ENCODE data around the gene TGM4.
"Not testable (repeated sequence)": the region's sequence is repeated elsewhere in the genome, so short reads cannot be mapped to it uniquely, and the experiment has no call there.

The TGM4 gene

GRCh38 chr3:44948239-44948638 is 73.8 kb downstream of the TGM4 start:
- H3K36me3 ChIP-seq (ENCODE audit: control insufficient read depth in 2 of 2, insufficient read depth in 1 of 2, low read length in 2 of 2), result peaks cover 0 to 9% of the 10 kb centered on the region in 2 experiments; a peak in 1 of 3 replicates
- peaks cover 5% of the 10 kb centered on the region; the same call in 1 of the 2 replicates for H3K4me1 ChIP-seq (ENCODE audit: control insufficient read depth, insufficient read depth, low read length)
- no peak overlapping the region for H3K27ac ChIP-seq (ENCODE audit: extremely low read depth, low read depth, low read length)
- POLR2A ChIA-PET, result no interaction called here
- TF ChIP-seq ZNF610 (tag by site-specific recombination; IDR thresholded peaks at IDR 0.05; ENCODE audit: borderline replicate concordance), result no peak
- TF ChIP-seq, protein P1, sequence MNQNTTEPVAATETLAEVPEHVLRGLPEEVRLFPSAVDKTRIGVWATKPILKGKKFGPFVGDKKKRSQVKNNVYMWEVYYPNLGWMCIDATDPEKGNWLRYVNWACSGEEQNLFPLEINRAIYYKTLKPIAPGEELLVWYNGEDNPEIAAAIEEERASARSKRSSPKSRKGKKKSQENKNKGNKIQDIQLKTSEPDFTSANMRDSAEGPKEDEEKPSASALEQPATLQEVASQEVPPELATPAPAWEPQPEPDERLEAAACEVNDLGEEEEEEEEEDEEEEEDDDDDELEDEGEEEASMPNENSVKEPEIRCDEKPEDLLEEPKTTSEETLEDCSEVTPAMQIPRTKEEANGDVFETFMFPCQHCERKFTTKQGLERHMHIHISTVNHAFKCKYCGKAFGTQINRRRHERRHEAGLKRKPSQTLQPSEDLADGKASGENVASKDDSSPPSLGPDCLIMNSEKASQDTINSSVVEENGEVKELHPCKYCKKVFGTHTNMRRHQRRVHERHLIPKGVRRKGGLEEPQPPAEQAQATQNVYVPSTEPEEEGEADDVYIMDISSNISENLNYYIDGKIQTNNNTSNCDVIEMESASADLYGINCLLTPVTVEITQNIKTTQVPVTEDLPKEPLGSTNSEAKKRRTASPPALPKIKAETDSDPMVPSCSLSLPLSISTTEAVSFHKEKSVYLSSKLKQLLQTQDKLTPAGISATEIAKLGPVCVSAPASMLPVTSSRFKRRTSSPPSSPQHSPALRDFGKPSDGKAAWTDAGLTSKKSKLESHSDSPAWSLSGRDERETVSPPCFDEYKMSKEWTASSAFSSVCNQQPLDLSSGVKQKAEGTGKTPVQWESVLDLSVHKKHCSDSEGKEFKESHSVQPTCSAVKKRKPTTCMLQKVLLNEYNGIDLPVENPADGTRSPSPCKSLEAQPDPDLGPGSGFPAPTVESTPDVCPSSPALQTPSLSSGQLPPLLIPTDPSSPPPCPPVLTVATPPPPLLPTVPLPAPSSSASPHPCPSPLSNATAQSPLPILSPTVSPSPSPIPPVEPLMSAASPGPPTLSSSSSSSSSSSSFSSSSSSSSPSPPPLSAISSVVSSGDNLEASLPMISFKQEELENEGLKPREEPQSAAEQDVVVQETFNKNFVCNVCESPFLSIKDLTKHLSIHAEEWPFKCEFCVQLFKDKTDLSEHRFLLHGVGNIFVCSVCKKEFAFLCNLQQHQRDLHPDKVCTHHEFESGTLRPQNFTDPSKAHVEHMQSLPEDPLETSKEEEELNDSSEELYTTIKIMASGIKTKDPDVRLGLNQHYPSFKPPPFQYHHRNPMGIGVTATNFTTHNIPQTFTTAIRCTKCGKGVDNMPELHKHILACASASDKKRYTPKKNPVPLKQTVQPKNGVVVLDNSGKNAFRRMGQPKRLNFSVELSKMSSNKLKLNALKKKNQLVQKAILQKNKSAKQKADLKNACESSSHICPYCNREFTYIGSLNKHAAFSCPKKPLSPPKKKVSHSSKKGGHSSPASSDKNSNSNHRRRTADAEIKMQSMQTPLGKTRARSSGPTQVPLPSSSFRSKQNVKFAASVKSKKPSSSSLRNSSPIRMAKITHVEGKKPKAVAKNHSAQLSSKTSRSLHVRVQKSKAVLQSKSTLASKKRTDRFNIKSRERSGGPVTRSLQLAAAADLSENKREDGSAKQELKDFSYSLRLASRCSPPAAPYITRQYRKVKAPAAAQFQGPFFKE (tag by site-specific recombination; IDR thresholded peaks at IDR 0.05; ENCODE audit: borderline replicate concordance), result no peak
- no peak for TF ChIP-seq HOXC10 (CRISPR knock-in tag; IDR thresholded peaks at IDR 0.05)
- TF ChIP-seq ZBTB17 (tag by site-specific recombination; IDR thresholded peaks at IDR 0.05), result no peak
- TF ChIP-seq ZNF292 (tag by site-specific recombination; IDR thresholded peaks at IDR 0.05; ENCODE audit: borderline replicate concordance, low read depth), result no peak
- no peak for TF ChIP-seq ZNF558 (tag by site-specific recombination; IDR thresholded peaks at IDR 0.05)
- no peak for TF ChIP-seq ZNF561 (tag by site-specific recombination; IDR thresholded peaks at IDR 0.05; ENCODE audit: borderline replicate concordance)
- no peak for TF ChIP-seq SALL2 (tag by site-specific recombination; IDR thresholded peaks at IDR 0.05; ENCODE audit: borderline replicate concordance)
- no peak for TF ChIP-seq MEIS1 (CRISPR knock-in tag; IDR thresholded peaks at IDR 0.05; ENCODE audit: borderline replicate concordance)
- no peak for TF ChIP-seq ZNF768 (tag by site-specific recombination; IDR thresholded peaks at IDR 0.05)
- TF ChIP-seq YY2 (tag by site-specific recombination; IDR thresholded peaks at IDR 0.05), result no peak
- TF ChIP-seq ZNF521 (tag by site-specific recombination; IDR thresholded peaks at IDR 0.05), result no peak
- no peak for TF ChIP-seq ZNF529 (tag by site-specific recombination; IDR thresholded peaks at IDR 0.05; ENCODE audit: insufficient replicate concordance)
- no peak for TF ChIP-seq ZNF596 (tag by site-specific recombination; IDR thresholded peaks at IDR 0.05)
- no peak for TF ChIP-seq KLF8 (tag by site-specific recombination; IDR thresholded peaks at IDR 0.05)
- no peak overlapping the region for H3K4me3 ChIP-seq (ENCODE audit: low read depth, low read length)
- CTCF ChIA-PET, result interaction anchor here (0.5 kb wide), 1 partner anchor 74 kb away, joined by 3 read pairs; no protein-coding TSS in a partner anchor
- H3K9me3 ChIP-seq (ENCODE audit: control insufficient read depth, insufficient read depth, low read depth, low read length), result no peaks in the 10 kb centered on the region

- POLR2A ChIA-PET; H3K36me3 ChIP-seq (ENCODE audit: control insufficient read depth in 2 of 2, insufficient read depth in 1 of 2, low read length in 2 of 2); H3K4me1 ChIP-seq (ENCODE audit: control insufficient read depth, insufficient read depth, low read length); H3K4me3 ChIP-seq (ENCODE audit: low read depth, low read length); H3K27ac ChIP-seq (ENCODE audit: extremely low read depth, low read depth, low read length); H3K9me3 ChIP-seq (ENCODE audit: control insufficient read depth, insufficient read depth, low read depth, low read length): not testable (repeated sequence)
- TF ChIP-seq ZNF121 (tag by site-specific recombination; IDR thresholded peaks at IDR 0.05), result peak; percentile 77
- CTCF ChIA-PET, result interaction anchor here (0.6 kb wide), 1 partner anchor 19 kb away, joined by 3 read pairs; no protein-coding TSS in a partner anchor
Measured at GRCh38 chr3:44949770-44950169, 75.4 kb downstream of the TGM4 start.

GRCh38 chr3:44950275-44950734 is 75.9 kb downstream of the TGM4 start:
- H3K4me3 ChIP-seq (ENCODE audit: low read depth, low read length), result no peak overlapping the region
- H3K9me3 ChIP-seq (ENCODE audit: control insufficient read depth, insufficient read depth, low read depth, low read length), result no peaks in the 10 kb centered on the region
- H3K36me3 ChIP-seq (ENCODE audit: control insufficient read depth in 2 of 2, insufficient read depth in 1 of 2, low read length in 2 of 2), result peaks cover 0 to 6% of the 10 kb centered on the region in 2 experiments; a peak in 1 of 3 replicates
- no peak overlapping the region for H3K27ac ChIP-seq (ENCODE audit: extremely low read depth, low read depth, low read length)
- ChIA-PET CTCF (interaction anchor here (0.6 to 0.7 kb wide), 2 partner anchors 13 to 18 kb away, joined by 3 read pairs; no protein-coding TSS in a partner anchor), POLR2A (no interaction called here)
- H3K4me1 ChIP-seq (ENCODE audit: control insufficient read depth, insufficient read depth, low read length), result peaks cover 5% of the 10 kb centered on the region; the same call in 1 of the 2 replicates
- TF ChIP-seq ZNF18 (tag by site-specific recombination; IDR thresholded peaks at IDR 0.05) (no peak), ZBTB1 (tag by site-specific recombination; IDR thresholded peaks at IDR 0.05) (no peak), ZNF354C (tag by site-specific recombination; IDR thresholded peaks at IDR 0.05; ENCODE audit: borderline replicate concordance, low read depth) (no peak), ZNF133 (tag by site-specific recombination; IDR thresholded peaks at IDR 0.05) (no peak), PRDM6 (tag by site-specific recombination; IDR thresholded peaks at IDR 0.05) (peak; percentile 72), ZNF558 (tag by site-specific recombination; IDR thresholded peaks at IDR 0.05) (no peak), ZNF155 (tag by site-specific recombination; IDR thresholded peaks at IDR 0.05) (no peak)

Measured in HEK293 (cell line).